ENCODE results near the gene ZNF189.
"Not testable (repeated sequence)": the region's sequence is repeated elsewhere in the genome, so short reads cannot be mapped to it uniquely, and the experiment has no call there.

ZNF189 gene

GRCh38 chr9:101381118-101381517 lies 17.5 kb upstream of the ZNF189 start:
- no peak for DNase-seq

DNA sequence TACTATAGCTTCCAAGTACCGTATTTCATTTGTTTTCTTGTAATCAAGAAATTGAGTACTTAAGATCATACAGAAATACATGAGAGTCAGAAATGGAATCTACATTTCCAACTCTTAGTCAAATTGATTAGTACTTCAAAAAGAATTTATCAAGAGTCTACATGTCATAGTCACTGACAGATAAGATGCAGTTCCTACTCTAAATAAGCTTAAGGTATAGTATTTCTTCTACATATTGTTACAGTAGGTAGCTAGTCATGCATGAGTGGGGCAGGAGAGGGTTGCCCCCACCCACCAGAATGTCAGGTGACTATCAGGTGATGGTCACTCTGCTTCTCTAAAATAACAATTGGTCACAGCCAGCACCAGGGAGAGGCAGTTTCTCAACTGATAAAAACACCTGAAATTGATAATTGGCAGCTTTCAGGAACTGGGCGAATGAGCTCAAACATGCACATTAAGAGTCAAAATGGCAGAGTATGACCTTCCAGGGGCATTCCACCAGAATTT lies 16.8 kb upstream of the ZNF189 start:
- no peak for DNase-seq

- DNase-seq = no peak
Measured at GRCh38 chr9:101383361-101383760, 15.3 kb upstream of the ZNF189 start.

GRCh38 chr9:101384873-101385536 lies 13.6 kb upstream of the ZNF189 start, which contains the start of gene BAAT:
Gene BAAT (minus strand): TSS chr9:101385006. CDS start chr9:101371404, 13,602 bp downstream.
- not testable (repeated sequence) for DNase-seq

GRCh38 chr9:101387871-101388506 lies 10.7 kb upstream of the ZNF189 start:
- DNase-seq = peak; percentile 11

- DNase-seq = no peak
Measured at GRCh38 chr9:101388507-101388993, 10.1 kb upstream of the ZNF189 start.

- no peak for DNase-seq
Measured at GRCh38 chr9:101393135-101393534, 5.5 kb upstream of the ZNF189 start.

- DNase-seq = no peak
Measured at GRCh38 chr9:101394687-101395086, 4.0 kb upstream of the ZNF189 start.

GRCh38 chr9:101397746-101398067 lies 944 bp upstream of the ZNF189 start:
- DNase-seq = no peak

DNA sequence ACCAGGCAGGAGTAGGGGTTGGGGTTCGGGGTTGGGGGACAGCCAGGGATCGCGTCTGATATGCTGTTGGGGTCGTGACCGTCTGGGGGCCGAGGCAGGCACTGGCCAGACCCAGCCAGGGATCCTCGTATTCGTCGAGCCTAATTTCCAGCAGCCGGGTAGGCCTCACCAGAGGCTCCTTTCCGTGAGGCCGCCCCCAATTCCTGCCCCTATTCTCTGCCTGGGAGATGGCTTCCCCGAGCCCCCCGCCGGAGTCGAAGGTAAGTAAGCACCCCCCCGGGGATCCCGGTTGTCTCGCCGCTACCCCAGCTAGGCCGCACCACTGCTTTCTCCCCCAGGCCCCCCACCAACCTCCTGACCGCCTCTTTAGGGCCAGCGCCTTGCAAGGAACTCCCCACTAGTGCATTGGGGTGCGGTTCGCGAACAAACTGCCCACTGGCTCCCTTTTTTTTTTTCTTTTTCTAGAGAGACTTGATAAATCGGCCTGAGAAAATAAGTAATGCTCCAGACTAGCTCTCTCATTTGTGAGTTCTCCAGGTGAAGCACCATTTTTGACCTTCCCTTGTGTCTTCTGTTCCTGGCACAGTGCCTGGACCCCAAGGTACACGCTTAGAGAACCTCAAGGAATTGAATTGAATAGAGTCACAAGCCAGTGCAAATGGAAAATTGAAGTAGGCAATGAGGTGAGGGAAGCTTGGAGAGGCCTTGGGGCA lies 435 bp downstream of the ZNF189 start:
- no peak for DNase-seq

DNA sequence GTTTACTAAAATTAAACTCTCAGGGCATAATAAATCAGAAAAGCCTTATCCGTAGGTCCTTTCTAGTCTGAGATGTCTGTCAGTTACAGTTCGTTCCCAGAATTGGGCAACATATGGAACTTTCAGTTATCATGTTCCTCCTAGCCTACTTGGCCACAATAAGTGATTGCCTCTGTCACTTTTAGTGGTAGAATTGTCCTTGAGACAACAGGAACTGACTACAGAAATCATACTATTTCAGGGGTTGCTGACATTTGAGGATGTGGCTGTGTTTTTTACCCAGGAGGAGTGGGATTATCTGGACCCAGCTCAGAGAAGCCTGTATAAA lies 956 bp downstream of the ZNF189 start:
- no peak for DNase-seq

- no peak for DNase-seq
Measured at GRCh38 chr9:101400120-101400519, 1.5 kb downstream of the ZNF189 start.

DNA sequence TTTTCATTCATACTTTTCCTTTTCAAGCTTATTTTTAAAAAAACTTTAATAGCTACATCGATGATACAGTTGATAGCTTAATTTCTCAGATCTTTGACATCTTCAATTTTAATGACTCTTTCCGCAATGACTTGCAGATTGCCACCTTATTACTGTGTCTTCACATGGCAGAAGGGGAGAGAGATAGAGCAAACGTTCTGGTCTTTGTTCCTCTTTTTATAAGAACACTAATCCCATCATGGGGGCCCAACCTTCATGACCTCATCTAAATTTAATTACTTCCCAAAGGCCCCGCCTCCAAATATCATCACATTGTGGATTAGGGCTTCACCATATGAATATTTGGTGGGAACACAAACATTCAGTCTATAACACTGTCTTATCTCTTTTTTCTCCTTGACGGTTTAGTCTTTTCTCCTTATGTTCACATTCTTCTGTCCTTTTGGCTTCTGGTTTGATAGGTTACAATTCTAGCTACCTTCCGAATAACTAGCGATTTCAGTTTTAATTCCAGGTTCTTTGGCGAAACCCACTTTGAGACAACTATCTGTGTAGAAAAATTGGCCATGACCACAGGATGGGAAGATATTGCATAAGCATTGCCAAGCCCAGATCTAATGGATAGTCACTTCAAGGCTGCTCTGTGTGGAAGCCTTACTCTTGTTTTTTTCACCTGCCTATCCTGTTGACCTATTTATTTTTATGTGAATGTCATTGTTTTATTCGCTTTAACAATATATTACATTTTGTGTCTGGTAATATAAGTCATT lies 5.0 kb downstream of the ZNF189 start:
- no peak for DNase-seq

- DNase-seq = no peak
Measured at GRCh38 chr9:101408374-101409078, 9.9 kb downstream of the ZNF189 start.

GRCh38 chr9:101409079-101409477 lies 10.4 kb downstream of the ZNF189 start:
- DNase-seq = no peak

GRCh38 chr9:101414839-101415238 lies 16.2 kb downstream of the ZNF189 start:
- DNase-seq = no peak

DNA sequence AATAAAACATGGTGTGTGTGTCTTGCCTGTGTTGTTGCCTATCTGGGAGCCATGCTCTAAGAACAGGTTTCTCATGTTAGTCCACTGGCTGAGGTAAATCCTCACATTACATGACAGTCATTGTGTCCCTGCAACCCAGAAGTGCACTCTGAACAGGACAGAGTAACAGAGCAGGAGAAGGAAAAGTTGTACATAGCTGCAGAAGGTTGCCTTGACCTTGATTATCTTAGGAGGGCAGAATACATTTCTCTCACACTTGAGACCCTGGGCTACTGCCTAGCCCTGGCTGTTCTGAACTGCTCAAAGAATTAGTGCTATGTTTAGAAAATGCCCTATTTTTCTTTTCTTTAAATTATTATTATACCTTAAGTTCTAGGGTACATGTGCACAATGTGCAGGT lies 16.9 kb downstream of the ZNF189 start:
- DNase-seq = no peak

DNA sequence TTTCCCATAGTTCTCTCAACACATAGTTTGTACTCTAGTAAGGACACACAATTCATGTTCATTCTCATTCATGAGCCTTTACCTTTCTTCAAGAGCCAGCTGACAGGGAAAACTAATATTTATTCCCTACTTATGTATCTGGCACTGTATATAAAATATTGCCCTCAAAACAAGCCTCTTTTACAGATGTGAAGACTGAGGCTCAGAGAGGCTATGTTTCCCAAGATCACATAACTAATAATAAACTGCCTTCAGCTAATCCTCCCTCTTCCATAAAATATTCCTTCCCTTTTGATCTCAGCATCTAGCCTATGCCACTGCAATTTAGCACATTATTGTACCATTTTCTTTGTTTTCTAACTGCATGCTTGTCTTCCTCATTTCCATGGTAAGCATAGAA lies 18.7 kb downstream of the ZNF189 start:
- DNase-seq = no peak

- no peak for DNase-seq
Measured at GRCh38 chr9:101417977-101418376, 19.3 kb downstream of the ZNF189 start.

GRCh38 chr9:101418518-101419430 lies 20.1 kb downstream of the ZNF189 start:
- no peak for DNase-seq

DNA sequence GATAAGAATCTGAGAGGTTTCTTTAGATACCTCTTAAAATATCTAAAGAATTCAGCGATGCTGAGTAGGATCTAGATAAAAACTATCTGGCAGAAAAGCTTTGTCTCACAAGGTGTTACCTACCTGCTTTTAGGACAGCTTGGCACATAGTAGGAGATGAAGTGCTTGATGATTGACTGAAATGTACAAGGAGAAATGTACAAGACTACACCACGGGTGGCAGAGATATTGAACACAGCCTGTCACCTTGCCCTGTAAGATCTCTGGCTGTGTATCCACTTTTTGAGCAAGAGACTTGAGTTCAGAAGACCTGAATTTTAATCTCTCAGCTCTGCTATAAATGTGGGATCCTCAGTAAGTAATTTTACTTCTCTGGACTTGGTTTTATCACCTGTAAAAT lies 21.2 kb downstream of the ZNF189 start:
- no peak for DNase-seq

All from CD4-positive, alpha-beta T cell treated with Interleukin-17A for 4 hours (primary cell).